Measurements from ENCODE around the gene GNG13.

GRCh38 chr16:832652-833336 is 32.3 kb upstream of the GNG13 start:
- no peak for TF ChIP-seq EZH2phosphoT487 (IDR thresholded peaks at IDR 0.05; ENCODE audit: borderline replicate concordance, low read length)
- no peak for TF ChIP-seq CTCF (conservative IDR thresholded peaks at IDR 0.05; ENCODE audit: low read depth, low read length)
- no peak for TF ChIP-seq EZH2 (IDR thresholded peaks at IDR 0.05; ENCODE audit: low read length, unreplicated experiment)

All from PC-3 (cell line).